Panc1 (cell line): Measurements from ENCODE around the gene MARK3. TPM values are rescaled to one million over a fixed set of nuclear protein-coding genes. Genes with fewer than 3 reads are reported as not detected.

Source experiments
- ATAC-seq: fragments of 200-7000 bp; cut with Tn5 transposase; 2 replicates; pipeline ENCODE4 v1.9.1; 2020; ENCODE audit warnings: mild to moderate bottlenecking, moderate library complexity
- BruUV-seq: library from RNA; stranded (reverse); fragments of 400-500 nt; replicated peaks from 2 replicates; lab custom pipeline; 2021; lab: Mats Ljungman, UMichigan
- CTCF ChIA-PET: fragments of 300-600 bp; sonication (Branson Sonifier 250); formaldehyde crosslinking; loops from one replicate; lab custom pipeline; 2022; ENCODE audit warnings: antibody characterized with exemption; lab: Charles Lee
- POLR2A ChIA-PET: fragments of 300-600 bp; sonication (Branson Sonifier 250); formaldehyde crosslinking; loops from one replicate; lab custom pipeline; 2022; ENCODE audit warnings: antibody characterized with exemption; lab: Charles Lee
- DNase-seq: peaks from one replicate; pipeline ENCODE4 v3.0.0-alpha.2; 2010; ENCODE audit warnings: low read depth, low spot score
- H3K27ac ChIP-seq: 2 replicates; pipeline ENCODE4 v1.5.1; 2011; ENCODE audit warnings: mild to moderate bottlenecking, low read length, inconsistent platforms
- H3K27me3 ChIP-seq: fragments of 200-500 bp; sonication (Bioruptor generic); 2 replicates; pipeline ENCODE4 v1.6.0; 2014; ENCODE audit warnings: low read length, inconsistent platforms; ENCODE audit not compliant: control insufficient read depth, insufficient read depth
- H3K36me3 ChIP-seq: fragments of 200-500 bp; sonication (Bioruptor generic); 2 replicates; pipeline ENCODE4 v1.5.1; 2014; ENCODE audit warnings: inconsistent platforms, mild to moderate bottlenecking, low read length, moderate library complexity; ENCODE audit not compliant: control insufficient read depth, insufficient read depth
- H3K4me1 ChIP-seq: 2 replicates; pipeline ENCODE4 v1.5.1; 2011; ENCODE audit warnings: inconsistent platforms, mild to moderate bottlenecking, low read length, moderate library complexity; ENCODE audit not compliant: control insufficient read depth, insufficient read depth
- H3K4me3 ChIP-seq, 2 experiments: 2 replicates each; pipeline ENCODE4 v1.5.1; 2011 to 2012; ENCODE audit warnings: low read depth in 2 of 2, low read length in 2 of 2, mild to moderate bottlenecking in 2 of 2, inconsistent platforms in 1 of 2, moderate library complexity in 1 of 2
- H3K9me3 ChIP-seq: fragments of 200-500 bp; sonication (Bioruptor generic); 2 replicates; pipeline ENCODE4 v1.5.1; 2014; ENCODE audit warnings: low read depth, mild to moderate bottlenecking, inconsistent platforms, low read length, moderate library complexity; ENCODE audit not compliant: control insufficient read depth, insufficient read depth
- CTCF ChIP-seq: fragments of 450-650 bp; IDR thresholded peaks from 2 replicates; pipeline ENCODE4 v1.5.1; 2017; ENCODE audit warnings: mild to moderate bottlenecking
- POLR2AphosphoS5 ChIP-seq: IDR thresholded peaks from 2 replicates; pipeline ENCODE4 v1.6.1; 2012; ENCODE audit warnings: mild to moderate bottlenecking, low read depth, low read length, moderate library complexity
- REST ChIP-seq, 2 experiments: IDR thresholded peaks; 2 replicates each; pipeline ENCODE4 v1.6.1; 2011 to 2012; ENCODE audit warnings: low read depth in 2 of 2, control low read depth in 1 of 2, low read length in 1 of 2, mild to moderate bottlenecking in 1 of 2, moderate library complexity in 1 of 2; ENCODE audit not compliant: insufficient read depth in 1 of 2
- SIN3A ChIP-seq: IDR thresholded peaks from 2 replicates; pipeline ENCODE4 v1.6.1; 2012; ENCODE audit warnings: low read depth, mild to moderate bottlenecking, low read length, moderate library complexity, borderline replicate concordance; ENCODE audit not compliant: insufficient read depth
- TCF7L2 ChIP-seq: IDR thresholded peaks from 2 replicates; pipeline ENCODE4 v1.6.1; 2011; ENCODE audit warnings: mild to moderate bottlenecking, low read depth, low read length, inconsistent platforms
- in situ Hi-C: cut with HindIII; loops from 2 replicates; pipeline ENCODE4 v1.10.0; 2016; ENCODE audit warnings: low sequenced_read_pairs, low pct_unique_long_range_greater_than_20kb
- intact Hi-C: fragments of 100-400 bp; cut with micrococcal nuclease; formaldehyde crosslinking; loops from one replicate; pipeline ENCODE4 v1.10.0; 2022; ENCODE audit not compliant: unreplicated experiment
- total RNA-seq: library from RNA; stranded (reverse); gene quantifications from one replicate; pipeline ENCODE4 v1.2.1, GENCODE V29; 2021; ENCODE audit not compliant: unreplicated experiment

Gene MARK3
- total RNA-seq, 1 experiment from 2014 or later: 56.1 TPM

- intact Hi-C loops: no loop called here
- Histone ChIP-seq H3K27me3 (no peaks in the 10 kb centered on the region), H3K4me3 (no peak overlapping the region), H3K36me3 (peaks cover 50% of the 10 kb centered on the region), H3K27ac (no peak overlapping the region), H3K9me3 (no peaks in the 10 kb centered on the region), H3K4me1 (peaks cover 16% of the 10 kb centered on the region)
- POLR2A ChIA-PET: interaction anchor here (0.6 kb wide), 1 partner anchor 21 kb away, joined by 3 read pairs; no protein-coding TSS in a partner anchor
- in situ Hi-C loops: no loop called here
- BruUV-seq: no TSS peak
- CTCF ChIA-PET: no interaction called here
- TF ChIP-seq TCF7L2 (no peak), CTCF (no peak; the same call in 1 of the 2 replicates), REST (IDR thresholded peaks at IDR 0.05; ENCODE audit: insufficient read depth in 1 of 2, low read depth in 2 of 2, low read length in 1 of 2) (no peak), POLR2AphosphoS5 (peak; percentile 21; the same call in 1 of the 2 replicates), SIN3A (no peak)
- ATAC-seq (no peak), DNase-seq (no peak)
Observed at GRCh38 chr14:103343164-103343879, 41.9 kb upstream of the MARK3 start.

- Histone ChIP-seq H3K27ac (no peak overlapping the region), H3K36me3 (peaks cover 42% of the 10 kb centered on the region), H3K9me3 (no peaks in the 10 kb centered on the region), H3K27me3 (no peaks in the 10 kb centered on the region), H3K4me3 (no peak overlapping the region), H3K4me1 (peaks cover 16% of the 10 kb centered on the region)
- BruUV-seq: no TSS peak
- no peak for DNase-seq
- ATAC-seq: no peak
- in situ Hi-C loops (no loop called here), intact Hi-C loops (no loop called here)
- ChIA-PET CTCF (no interaction called here), POLR2A (interaction anchor here (0.6 kb wide), 1 partner anchor 22 kb away, joined by 3 read pairs; no protein-coding TSS in a partner anchor)
- TF ChIP-seq CTCF: no peak
- no peak for TF ChIP-seq TCF7L2
Observed at GRCh38 chr14:103343905-103344797, 41.1 kb upstream of the MARK3 start.
